GM23338 (cell line): ENCODE data around the gene SGMS2. TPM values are rescaled to one million over a fixed set of nuclear protein-coding genes. Genes with fewer than 3 reads are reported as not detected.

ENCODE experiments used
- ATAC-seq: fragments of 200-7000 bp; cut with Tn5 transposase; 3 replicates; pipeline ENCODE4 v1.9.1; 2020
- DNase-seq: peaks from one replicate; pipeline ENCODE4 v3.0.0-alpha.2; 2015; ENCODE audit warnings: low spot score
- H2AFZ ChIP-seq: fragments of 200-600 bp; sonication (generic); 2 replicates; pipeline ENCODE4 v1.8.0; 2016; ENCODE audit warnings: antibody characterized with exemption, mild to moderate bottlenecking, moderate library complexity
- H3F3A ChIP-seq: fragments of 200-600 bp; sonication (generic); replicated peaks from 2 replicates; pipeline ENCODE4 v1.8.0; 2017; ENCODE audit warnings: antibody characterized with exemption, mixed run types, low read depth
- H3K27ac ChIP-seq: fragments of 200-600 bp; sonication (generic); 2 replicates; pipeline ENCODE4 v1.6.1; 2016; ENCODE audit warnings: low read depth
- H3K27me3 ChIP-seq: fragments of 200-600 bp; sonication (generic); 2 replicates; pipeline ENCODE4 v1.8.0; 2016; ENCODE audit warnings: mild to moderate bottlenecking, mixed run types, moderate library complexity; ENCODE audit not compliant: insufficient read depth
- H3K36me3 ChIP-seq: fragments of 200-600 bp; sonication (generic); 2 replicates; pipeline ENCODE4 v1.8.0; 2016; ENCODE audit warnings: mild to moderate bottlenecking; ENCODE audit not compliant: insufficient read depth
- H3K4me1 ChIP-seq: fragments of 200-600 bp; sonication (generic); 2 replicates; pipeline ENCODE4 v1.8.0; 2016; ENCODE audit warnings: mild to moderate bottlenecking, moderate library complexity; ENCODE audit not compliant: insufficient read depth
- H3K4me2 ChIP-seq: fragments of 200-600 bp; sonication (generic); 2 replicates; pipeline ENCODE4 v1.7.1; 2017; ENCODE audit warnings: mixed run types
- H3K4me3 ChIP-seq: fragments of 200-600 bp; sonication (generic); 2 replicates; pipeline ENCODE4 v1.6.1; 2016; ENCODE audit warnings: mixed run types
- H3K79me2 ChIP-seq: fragments of 200-600 bp; sonication (generic); replicated peaks from 2 replicates; pipeline ENCODE4 v1.8.0; 2017; ENCODE audit warnings: mild to moderate bottlenecking; ENCODE audit not compliant: insufficient read depth
- H3K9me2 ChIP-seq: fragments of 200-600 bp; sonication (generic); 2 replicates; pipeline ENCODE4 v1.8.0; 2017; ENCODE audit not compliant: insufficient read depth
- H4K20me1 ChIP-seq: fragments of 200-600 bp; sonication (generic); replicated peaks from 2 replicates; pipeline ENCODE4 v1.8.0; 2017; ENCODE audit warnings: mild to moderate bottlenecking; ENCODE audit not compliant: insufficient read depth
- H3K27ac Mint-ChIP-seq: 2 replicates; pipeline ENCODE4 v1.8.0; 2020; ENCODE audit warnings: inconsistent platforms, mild to moderate bottlenecking, moderate library complexity, mixed read lengths
- H3K27me3 Mint-ChIP-seq: 3 replicates; pipeline ENCODE4 v1.8.0; 2022; ENCODE audit warnings: low read depth, mild to moderate bottlenecking, moderate library complexity, mixed read lengths, inconsistent platforms; ENCODE audit not compliant: insufficient read depth, poor library complexity
- H3K36me3 Mint-ChIP-seq: 3 replicates; pipeline ENCODE4 v1.8.0; 2021; ENCODE audit warnings: low read depth, mild to moderate bottlenecking, inconsistent platforms, moderate library complexity, mixed read lengths
- H3K4me1 Mint-ChIP-seq: 3 replicates; pipeline ENCODE4 v1.8.0; 2020; ENCODE audit warnings: mild to moderate bottlenecking, inconsistent platforms, mixed read lengths
- H3K4me3 Mint-ChIP-seq: 3 replicates; pipeline ENCODE4 v1.8.0; 2021; ENCODE audit warnings: moderate library complexity, mild to moderate bottlenecking, inconsistent platforms, mixed read lengths
- H3K9me3 Mint-ChIP-seq: 3 replicates; pipeline ENCODE4 v1.8.0; 2020; ENCODE audit warnings: moderate library complexity, mild to moderate bottlenecking, inconsistent platforms, mixed read lengths
- CREB1 ChIP-seq: fragments of 250-450 bp; sonication (Bioruptor Pico); IDR thresholded peaks from 2 replicates; pipeline ENCODE4 v1.5.0; 2020; ENCODE audit warnings: low read depth, mild to moderate bottlenecking, moderate library complexity
- ETS1 ChIP-seq: IDR thresholded peaks from 2 replicates; pipeline ENCODE4 v1.6.1; 2016; ENCODE audit warnings: antibody characterized with exemption
- EZH2 ChIP-seq: fragments of 200-600 bp; sonication (generic); IDR thresholded peaks from one replicate; pipeline ENCODE4 v1.8.0; 2017; ENCODE audit warnings: antibody characterized with exemption, mild to moderate bottlenecking, low read depth; ENCODE audit not compliant: unreplicated experiment
- JUNB ChIP-seq: IDR thresholded peaks from one replicate; pipeline ENCODE4 v1.6.1; 2016; ENCODE audit warnings: antibody characterized with exemption; ENCODE audit not compliant: unreplicated experiment
- REST ChIP-seq: IDR thresholded peaks from one replicate; pipeline ENCODE4 v1.6.1; 2018; ENCODE audit warnings: antibody characterized with exemption; ENCODE audit not compliant: unreplicated experiment
- STAT1 ChIP-seq: IDR thresholded peaks from one replicate; pipeline ENCODE4 v1.6.1; 2016; ENCODE audit warnings: antibody characterized with exemption; ENCODE audit not compliant: unreplicated experiment
- ZNF114 ChIP-seq: fragments of 250-450 bp; sonication (Bioruptor Pico); IDR thresholded peaks from 2 replicates; pipeline ENCODE4 v1.5.0; 2020; ENCODE audit warnings: mild to moderate bottlenecking, moderate library complexity
- ZNF462 ChIP-seq: fragments of 250-450 bp; sonication (Bioruptor Pico); IDR thresholded peaks from 2 replicates; pipeline ENCODE4 v1.5.0; 2020; ENCODE audit warnings: mild to moderate bottlenecking, moderate library complexity
- polyA plus RNA-seq: library from polyadenylated mRNA; unstranded; fragments of >200 nt; fragmentation: Nextera tagmentation; extraction: Ambion mirVana; gene quantifications from 2 replicates; pipeline ENCODE4 v1.2.1, GENCODE V29; 2016
- total RNA-seq: library from RNA; depleted of rRNA; stranded (reverse); fragments of >200 nt; shearing (Covaris generic); gene quantifications from 2 replicates; pipeline ENCODE4 v1.2.3, GENCODE V29; 2014

Gene SGMS2
- total and polyA plus RNA-seq, 2 experiments from 2014 or later, result 0.35 to 1.1 TPM

DNA sequence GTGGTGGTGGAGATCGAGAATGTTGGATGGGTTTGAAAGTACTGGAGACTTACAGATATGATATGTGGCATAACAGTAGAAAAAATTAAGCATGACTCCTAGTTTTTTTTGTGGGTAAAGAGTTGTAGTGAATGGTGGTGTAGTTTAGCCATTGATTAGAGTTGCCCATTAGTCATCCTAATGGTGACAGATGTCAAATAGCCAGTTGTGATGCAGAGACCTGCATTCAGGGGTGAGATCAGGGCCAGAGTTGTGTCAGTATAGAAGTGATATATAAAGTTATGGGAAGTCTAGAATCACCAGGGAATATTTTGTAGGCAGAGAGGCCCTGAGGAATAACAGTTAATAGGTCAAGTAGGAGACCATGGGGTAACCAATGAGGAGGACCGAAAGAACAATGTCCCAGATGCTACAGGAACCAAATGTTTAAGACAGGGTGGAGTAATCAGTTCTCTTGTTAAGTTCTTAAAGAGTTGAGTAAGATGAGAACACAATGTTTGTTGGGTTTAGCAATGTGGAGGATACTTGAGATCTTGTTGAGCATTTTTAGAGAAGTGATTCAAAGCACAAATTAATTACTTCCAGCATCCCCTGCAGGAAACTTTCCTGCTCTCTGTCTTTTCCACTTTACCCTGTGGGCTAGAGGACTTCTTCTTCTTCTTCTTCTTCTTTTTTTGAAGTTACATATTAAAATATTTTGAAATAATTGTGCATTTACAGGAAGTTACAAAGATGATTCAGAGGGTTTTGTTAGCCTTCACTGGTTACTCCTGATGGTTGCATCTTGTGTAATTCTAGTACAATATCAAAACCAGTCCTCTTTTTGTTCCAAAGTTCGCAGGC lies 13.3 kb downstream of the SGMS2 start:
- Histone ChIP-seq H3K36me3 (no peaks in the 10 kb centered on the region; the same call in 1 of the 2 replicates), H3K4me1 (peaks cover 3% of the 10 kb centered on the region; the same call in 1 of the 2 replicates), H3K27me3 (no peaks in the 10 kb centered on the region), H4K20me1 (no peaks in the 10 kb centered on the region), H3K27ac (no peak overlapping the region), H2AFZ (no peak overlapping the region), H3K4me3 (no peak overlapping the region), H3K4me2 (no peak overlapping the region), H3K79me2 (no peaks in the 10 kb centered on the region), H3K9me2 (peaks cover 4% of the 10 kb centered on the region; the same call in 1 of the 2 replicates), H3F3A (no peaks in the 10 kb centered on the region)
- peaks cover 2% of the 10 kb centered on the region; the same call in 1 of the 3 replicates for H3K4me1 Mint-ChIP-seq
- ATAC-seq, result no peak
- no peak for TF ChIP-seq REST
- TF ChIP-seq CREB1, result no peak
- no peak for TF ChIP-seq JUNB
- TF ChIP-seq ZNF114 (CRISPR knock-in tag), result no peak
- H3K4me3 Mint-ChIP-seq, result no peak overlapping the region
- H3K27ac Mint-ChIP-seq, result no peak overlapping the region
- DNase-seq, result no peak
- H3K27me3 Mint-ChIP-seq, result no peaks in the 10 kb centered on the region
- peaks cover 3% of the 10 kb centered on the region; the same call in 2 of the 3 replicates for H3K9me3 Mint-ChIP-seq
- H3K36me3 Mint-ChIP-seq, result peaks cover 3% of the 10 kb centered on the region; the same call in 2 of the 3 replicates

DNA sequence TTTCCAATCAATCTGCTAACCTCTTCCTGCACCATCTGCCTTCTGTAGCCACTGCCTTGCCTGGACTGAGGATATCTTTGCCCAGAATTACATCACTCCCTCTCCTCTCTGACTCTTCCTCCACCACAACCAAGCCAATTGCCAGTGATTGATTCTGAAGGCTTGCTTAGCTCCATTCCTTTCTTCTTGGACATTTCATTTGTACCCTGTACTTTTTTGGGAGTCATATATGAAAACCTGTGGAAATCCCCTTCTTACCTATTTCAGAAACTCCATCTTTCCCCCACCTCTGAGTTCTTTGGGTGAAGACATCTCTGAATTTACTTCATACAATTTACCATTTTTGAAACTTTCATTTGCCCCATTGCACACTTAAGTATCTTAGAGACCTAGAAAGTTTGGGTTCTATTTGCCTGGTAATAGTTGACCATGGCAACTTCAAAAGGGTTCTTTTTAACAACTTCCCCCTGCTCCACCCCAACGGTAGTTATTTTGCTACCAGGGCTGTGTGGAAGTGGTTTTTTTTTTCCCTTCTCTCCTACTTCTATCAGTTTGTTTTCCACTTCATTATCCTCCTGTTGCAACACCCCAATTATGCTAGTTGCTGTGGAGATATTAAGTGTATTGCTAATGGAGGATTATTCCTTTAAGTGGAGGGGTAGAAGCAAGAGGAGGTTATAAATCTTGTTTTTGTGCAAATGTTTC lies 14.3 kb downstream of the SGMS2 start:
- Histone ChIP-seq H3K27ac (no peak overlapping the region), H3K4me3 (no peak overlapping the region), H2AFZ (no peak overlapping the region), H3K4me1 (no peaks in the 10 kb centered on the region), H3K4me2 (no peak overlapping the region), H3K36me3 (no peaks in the 10 kb centered on the region; the same call in 1 of the 2 replicates), H3K79me2 (no peaks in the 10 kb centered on the region), H3K27me3 (no peaks in the 10 kb centered on the region), H4K20me1 (no peaks in the 10 kb centered on the region), H3K9me2 (peaks cover 4% of the 10 kb centered on the region; the same call in 1 of the 2 replicates), H3F3A (no peaks in the 10 kb centered on the region)
- H3K27ac Mint-ChIP-seq, result no peak overlapping the region
- ATAC-seq (no peak), DNase-seq (no peak)
- no peaks in the 10 kb centered on the region for H3K4me1 Mint-ChIP-seq
- no peaks in the 10 kb centered on the region for H3K9me3 Mint-ChIP-seq
- H3K36me3 Mint-ChIP-seq, result no peaks in the 10 kb centered on the region
- H3K27me3 Mint-ChIP-seq, result no peaks in the 10 kb centered on the region
- no peak overlapping the region for H3K4me3 Mint-ChIP-seq
- TF ChIP-seq STAT1, result no peak
- TF ChIP-seq ZNF462, result no peak
- no peak for TF ChIP-seq ETS1
- TF ChIP-seq JUNB, result no peak
- no peak for TF ChIP-seq CREB1
- no peak for TF ChIP-seq EZH2
- no peak for TF ChIP-seq ZNF114 (CRISPR knock-in tag)
